NCI-H748 treated with DMSO at 0.1 percent for 48 hours (cell line): ENCODE data around the gene OR2T34.
"Not testable (repeated sequence)": the region's sequence is repeated elsewhere in the genome, so short reads cannot be mapped to it uniquely, and the experiment has no call there.

ENCODE experiments used
- DNase-seq: peaks from one replicate; lab custom pipeline; 2025; lab: John Stamatoyannopoulos, UW

OR2T34 gene

GRCh38 chr1:248551027-248551426 is 23.5 kb downstream of the OR2T34 start:
- DNase-seq, result not testable (repeated sequence)

- not testable (repeated sequence) for DNase-seq
Observed at GRCh38 chr1:248547383-248547782, 27.2 kb downstream of the OR2T34 start.

- not testable (repeated sequence) for DNase-seq
Observed at GRCh38 chr1:248537449-248537848, 37.1 kb downstream of the OR2T34 start.
